WTC11 (cell line): ENCODE measurements around the gene MYORG. TPM values are rescaled to one million over a fixed set of nuclear protein-coding genes. Genes with fewer than 3 reads are reported as not detected.
A peak's percentile ranks its signal among the peaks of the same experiment; 100 is the strongest.

Source experiments
- ATAC-seq: fragments of 200-7000 bp; cut with Tn5 transposase; 2 replicates; pipeline ENCODE4 v1.10.0; 2021; ENCODE audit warnings: mild to moderate bottlenecking, moderate library complexity
- CTCF ChIA-PET: fragments of 300-600 bp; sonication (Branson Sonifier 250); formaldehyde crosslinking; loops from one replicate; lab custom pipeline; 2021; ENCODE audit warnings: antibody characterized with exemption; lab: Charles Lee
- POLR2A ChIA-PET: fragments of 350-600 bp; sonication (Branson Sonifier 250); formaldehyde crosslinking; loops from one replicate; lab custom pipeline; 2021; ENCODE audit warnings: antibody characterized with exemption; lab: Charles Lee
- DNase-seq: peaks from one replicate; pipeline ENCODE4 v3.0.0; 2021; ENCODE audit warnings: low spot score
- H3K27ac Mint-ChIP-seq: 2 replicates; pipeline ENCODE4 v1.8.0; 2021; ENCODE audit warnings: mixed read lengths
- H3K27me3 Mint-ChIP-seq: 2 replicates; pipeline ENCODE4 v1.8.0; 2021; ENCODE audit warnings: low read depth, mild to moderate bottlenecking, moderate library complexity, mixed read lengths
- H3K36me3 Mint-ChIP-seq: 2 replicates; pipeline ENCODE4 v1.8.0; 2021; ENCODE audit warnings: mixed read lengths
- H3K4me1 Mint-ChIP-seq: 2 replicates; pipeline ENCODE4 v1.8.0; 2022; ENCODE audit warnings: mixed read lengths
- H3K4me3 Mint-ChIP-seq: 2 replicates; pipeline ENCODE4 v1.8.0; 2021; ENCODE audit warnings: mild to moderate bottlenecking, moderate library complexity, mixed read lengths
- H3K9me3 Mint-ChIP-seq: 2 replicates; pipeline ENCODE4 v1.8.0; 2021; ENCODE audit warnings: mixed read lengths
- ATF1 ChIP-seq: sonication (generic); formaldehyde crosslinking; IDR thresholded peaks from 2 replicates; pipeline ENCODE4 v1.8.1; 2023; ENCODE audit warnings: mild to moderate bottlenecking, moderate library complexity, missing genetic modification reagents
- ELF4 ChIP-seq: sonication (generic); formaldehyde crosslinking; IDR thresholded peaks from 2 replicates; pipeline ENCODE4 v1.8.1; 2022; ENCODE audit warnings: low read depth, mild to moderate bottlenecking, moderate library complexity, missing genetic modification reagents
- ETV6 ChIP-seq: sonication (generic); formaldehyde crosslinking; IDR thresholded peaks from 2 replicates; pipeline ENCODE4 v1.8.1; 2022; ENCODE audit warnings: mild to moderate bottlenecking, missing genetic modification reagents
- FOXK1 ChIP-seq: sonication (generic); formaldehyde crosslinking; IDR thresholded peaks from 2 replicates; pipeline ENCODE4 v1.8.0; 2022; ENCODE audit warnings: mild to moderate bottlenecking, moderate library complexity, missing genetic modification reagents
- FOXP1 ChIP-seq: sonication (generic); formaldehyde crosslinking; IDR thresholded peaks from 2 replicates; pipeline ENCODE4 v1.8.0; 2022; ENCODE audit warnings: missing genetic modification reagents, mild to moderate bottlenecking, moderate library complexity, borderline replicate concordance
- GTF2I ChIP-seq: fragments of 250-450 bp; sonication (Bioruptor Pico); conservative IDR thresholded peaks from 2 replicates; pipeline ENCODE4 v1.4.0; 2021; ENCODE audit warnings: mild to moderate bottlenecking
- HMGA2 ChIP-seq: fragments of 250-450 bp; sonication (Bioruptor Pico); IDR thresholded peaks from 2 replicates; pipeline ENCODE4 v1.4.0; 2021; ENCODE audit warnings: mild to moderate bottlenecking, moderate library complexity
- KAT7 ChIP-seq: sonication (generic); formaldehyde crosslinking; IDR thresholded peaks from 2 replicates; pipeline ENCODE4 v1.8.1; 2023; ENCODE audit warnings: missing genetic modification reagents, mild to moderate bottlenecking, borderline replicate concordance
- MYBL2 ChIP-seq: sonication (generic); formaldehyde crosslinking; IDR thresholded peaks from 2 replicates; pipeline ENCODE4 v1.8.1; 2023; ENCODE audit warnings: mild to moderate bottlenecking, moderate library complexity, missing genetic modification reagents
- NR3C1 ChIP-seq: sonication (generic); formaldehyde crosslinking; conservative IDR thresholded peaks from 2 replicates; pipeline ENCODE4 v1.8.1; 2023; ENCODE audit warnings: low read depth, mild to moderate bottlenecking, missing genetic modification reagents
- RELA ChIP-seq: sonication (generic); formaldehyde crosslinking; IDR thresholded peaks from 2 replicates; pipeline ENCODE4 v1.8.1; 2022; ENCODE audit warnings: missing genetic modification reagents, mild to moderate bottlenecking, borderline replicate concordance
- SMAD4 ChIP-seq: sonication (generic); formaldehyde crosslinking; IDR thresholded peaks from 2 replicates; pipeline ENCODE4 v1.8.0; 2022; ENCODE audit warnings: mild to moderate bottlenecking, missing genetic modification reagents
- TP53 ChIP-seq: sonication (generic); formaldehyde crosslinking; IDR thresholded peaks from 2 replicates; pipeline ENCODE4 v1.8.1; 2023; ENCODE audit warnings: mild to moderate bottlenecking, missing genetic modification reagents
- USF2 ChIP-seq: sonication (generic); formaldehyde crosslinking; IDR thresholded peaks from 2 replicates; pipeline ENCODE4 v1.8.1; 2023; ENCODE audit warnings: mild to moderate bottlenecking, missing genetic modification reagents, moderate library complexity
- ZNF219 ChIP-seq: sonication (generic); formaldehyde crosslinking; IDR thresholded peaks from 2 replicates; pipeline ENCODE4 v1.8.0; 2023; ENCODE audit warnings: missing genetic modification reagents, mild to moderate bottlenecking, borderline replicate concordance
- ZNF396 ChIP-seq: fragments of 250-450 bp; sonication (Bioruptor Pico); IDR thresholded peaks from 2 replicates; pipeline ENCODE4 v1.8.0; 2021; ENCODE audit warnings: mild to moderate bottlenecking, moderate library complexity, borderline replicate concordance
- ZNF425 ChIP-seq: fragments of 250-450 bp; sonication (Bioruptor Pico); conservative IDR thresholded peaks from 2 replicates; pipeline ENCODE4 v1.9.0; 2021; ENCODE audit warnings: mild to moderate bottlenecking
- ZNF532 ChIP-seq: fragments of 250-450 bp; sonication (Bioruptor Pico); IDR thresholded peaks from 2 replicates; pipeline ENCODE4 v1.9.0; 2021; ENCODE audit warnings: mild to moderate bottlenecking, borderline replicate concordance
- total RNA-seq: library from RNA; stranded (reverse); gene quantifications from 3 replicates; pipeline ENCODE4 v1.2.3, GENCODE V29; 2021
- TF ChIP-seq, protein P1 (sequence below): sonication (generic); formaldehyde crosslinking; IDR thresholded peaks from 2 replicates; pipeline ENCODE4 v1.8.1; 2023; ENCODE audit warnings: mild to moderate bottlenecking, moderate library complexity, missing genetic modification reagents

MYORG gene
- total RNA-seq, 1 experiment from 2014 or later = 18.9 TPM

DNA sequence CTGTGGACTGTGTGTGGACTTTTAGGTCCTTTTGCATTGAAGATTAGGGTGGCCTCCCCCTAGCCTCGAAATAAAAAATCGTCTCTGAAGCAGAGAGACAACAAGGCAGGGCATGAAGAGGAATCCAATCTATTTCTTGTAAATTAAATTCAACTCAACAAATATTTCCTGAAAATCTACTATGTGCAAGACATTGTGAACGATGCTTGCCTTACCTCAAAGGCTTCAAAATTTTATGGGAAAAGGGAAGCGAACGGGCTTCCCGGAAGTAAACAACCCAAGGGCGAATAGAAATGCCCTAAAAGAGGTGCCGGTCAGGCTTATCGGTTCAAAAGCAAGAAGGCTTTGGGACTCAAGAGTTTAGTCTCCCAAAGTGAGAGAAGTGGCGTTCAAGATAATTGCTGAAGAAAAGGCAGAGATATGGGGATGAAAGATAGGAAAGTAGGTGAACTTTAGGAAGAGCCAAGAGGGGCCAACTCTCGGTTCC, 48.2 kb downstream of the MYORG start:
- CTCF ChIA-PET = interaction anchor here (0.6 to 1.5 kb wide), 3 partner anchors 9 to 225 kb away, joined by 3 read pairs; no protein-coding TSS in a partner anchor
- Mint-ChIP-seq H3K36me3 (no peaks in the 10 kb centered on the region), H3K27me3 (no peaks in the 10 kb centered on the region; the same call in 1 of the 2 replicates), H3K27ac (peak overlapping the region; percentile 99), H3K9me3 (no peaks in the 10 kb centered on the region), H3K4me3 (peak overlapping the region; percentile 96), H3K4me1 (peaks cover 38% of the 10 kb centered on the region)
- ATAC-seq (no peak), DNase-seq (no peak)
- POLR2A ChIA-PET = no interaction called here
- TF ChIP-seq FOXK1 (CRISPR knock-in tag) (peak; percentile 50; the same call in 1 of the 2 replicates), MYBL2 (CRISPR knock-in tag) (0 out of 2 replicates have a peak, but pooled peaks have one; percentile 25), ETV6 (CRISPR knock-in tag) (no peak), TP53 (CRISPR knock-in tag) (no peak), ATF1 (CRISPR knock-in tag) (0 out of 2 replicates have a peak, but pooled peaks have one; percentile 17)

GRCh38 chr9:34326690-34327089, 50.0 kb downstream of the MYORG start:
- no peaks in the 10 kb centered on the region for H3K9me3 Mint-ChIP-seq
- ATAC-seq (no peak), DNase-seq (no peak)
- peak overlapping the region; percentile 7; the same call in 1 of the 2 replicates for H3K27ac Mint-ChIP-seq
- ChIA-PET POLR2A (no interaction called here), CTCF (no interaction called here)
- no peaks in the 10 kb centered on the region; the same call in 1 of the 2 replicates for H3K27me3 Mint-ChIP-seq
- peaks cover 22% of the 10 kb centered on the region for H3K4me1 Mint-ChIP-seq
- no peak overlapping the region for H3K4me3 Mint-ChIP-seq
- H3K36me3 Mint-ChIP-seq = no peaks in the 10 kb centered on the region
- TF ChIP-seq, protein P1, sequence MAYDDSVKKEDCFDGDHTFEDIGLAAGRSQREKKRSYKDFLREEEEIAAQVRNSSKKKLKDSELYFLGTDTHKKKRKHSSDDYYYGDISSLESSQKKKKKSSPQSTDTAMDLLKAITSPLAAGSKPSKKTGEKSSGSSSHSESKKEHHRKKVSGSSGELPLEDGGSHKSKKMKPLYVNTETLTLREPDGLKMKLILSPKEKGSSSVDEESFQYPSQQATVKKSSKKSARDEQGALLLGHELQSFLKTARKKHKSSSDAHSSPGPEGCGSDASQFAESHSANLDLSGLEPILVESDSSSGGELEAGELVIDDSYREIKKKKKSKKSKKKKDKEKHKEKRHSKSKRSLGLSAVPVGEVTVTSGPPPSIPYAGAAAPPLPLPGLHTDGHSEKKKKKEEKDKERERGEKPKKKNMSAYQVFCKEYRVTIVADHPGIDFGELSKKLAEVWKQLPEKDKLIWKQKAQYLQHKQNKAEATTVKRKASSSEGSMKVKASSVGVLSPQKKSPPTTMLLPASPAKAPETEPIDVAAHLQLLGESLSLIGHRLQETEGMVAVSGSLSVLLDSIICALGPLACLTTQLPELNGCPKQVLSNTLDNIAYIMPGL (CRISPR knock-in tag) = no peak
- no peak for TF ChIP-seq ZNF219 (CRISPR knock-in tag)
- no peak for TF ChIP-seq ZNF532 (CRISPR knock-in tag)
- no peak for TF ChIP-seq ELF4 (CRISPR knock-in tag)
- no peak for TF ChIP-seq NR3C1 (CRISPR knock-in tag)
- TF ChIP-seq KAT7 (CRISPR knock-in tag) = no peak
- TF ChIP-seq RELA (CRISPR knock-in tag) = no peak
- no peak for TF ChIP-seq ZNF425 (CRISPR knock-in tag)
- no peak for TF ChIP-seq HMGA2 (CRISPR knock-in tag)
- TF ChIP-seq GTF2I = no peak
- no peak for TF ChIP-seq USF2
- no peak for TF ChIP-seq SMAD4 (CRISPR knock-in tag)
- TF ChIP-seq ZNF396 (CRISPR knock-in tag) = no peak
- TF ChIP-seq FOXK1 (CRISPR knock-in tag) = no peak
- TF ChIP-seq FOXP1 = no peak
